HUES48 (cell line): ENCODE measurements around the gene PTPN23.

Source experiments
- H3K27ac ChIP-seq: one replicate; pipeline ENCODE4 v1.7.0; 2013; ENCODE audit warnings: low read depth, low read length, inconsistent platforms
- H3K27me3 ChIP-seq: 2 replicates; pipeline ENCODE4 v1.6.1; 2013; ENCODE audit warnings: mild to moderate bottlenecking, low read length; ENCODE audit not compliant: control insufficient read depth, insufficient read depth
- H3K36me3 ChIP-seq: 2 replicates; pipeline ENCODE4 v1.6.1; 2013; ENCODE audit warnings: low read length; ENCODE audit not compliant: control insufficient read depth, insufficient read depth
- H3K4me1 ChIP-seq: 2 replicates; pipeline ENCODE4 v1.6.1; 2013; ENCODE audit warnings: mild to moderate bottlenecking, low read length; ENCODE audit not compliant: control insufficient read depth, insufficient read depth
- H3K4me3 ChIP-seq: 2 replicates; pipeline ENCODE4 v1.5.1; 2013; ENCODE audit warnings: mild to moderate bottlenecking, low read depth, low read length
- H3K9ac ChIP-seq: 2 replicates; pipeline ENCODE4 v1.6.1; 2013; ENCODE audit warnings: mild to moderate bottlenecking, low read depth, low read length, moderate library complexity
- H3K9me3 ChIP-seq: 2 replicates; pipeline ENCODE4 v1.6.1; 2013; ENCODE audit warnings: low read length; ENCODE audit not compliant: control insufficient read depth, insufficient read depth

Gene PTPN23

GRCh38 chr3:47385796-47386195, 5.0 kb downstream of the PTPN23 start:
- Histone ChIP-seq H3K9ac (no peak overlapping the region), H3K27me3 (no peaks in the 10 kb centered on the region), H3K9me3 (no peaks in the 10 kb centered on the region), H3K4me3 (no peak overlapping the region), H3K27ac (no peak overlapping the region), H3K4me1 (0 out of 2 replicates have a peak, but pooled peaks cover 4% of the 10 kb centered on the region), H3K36me3 (peaks cover 16% of the 10 kb centered on the region)

GRCh38 chr3:47392933-47393332, 12.1 kb downstream of the PTPN23 start:
- Histone ChIP-seq H3K27me3 (no peaks in the 10 kb centered on the region), H3K9me3 (no peaks in the 10 kb centered on the region), H3K27ac (no peak overlapping the region), H3K4me1 (peaks cover 7% of the 10 kb centered on the region; the same call in 1 of the 2 replicates), H3K36me3 (peaks cover 22% of the 10 kb centered on the region), H3K4me3 (no peak overlapping the region), H3K9ac (no peak overlapping the region)

- no peaks in the 10 kb centered on the region for H3K27me3 ChIP-seq
- H3K36me3 ChIP-seq, result peaks cover 24% of the 10 kb centered on the region
- H3K27ac ChIP-seq, result no peak overlapping the region
- no peak overlapping the region for H3K9ac ChIP-seq
- H3K9me3 ChIP-seq, result no peaks in the 10 kb centered on the region
- H3K4me3 ChIP-seq, result no peak overlapping the region
- peaks cover 7% of the 10 kb centered on the region; the same call in 1 of the 2 replicates for H3K4me1 ChIP-seq
Measured at GRCh38 chr3:47394140-47394870, 13.5 kb downstream of the PTPN23 start.

- Histone ChIP-seq H3K9ac (no peak overlapping the region), H3K36me3 (peaks cover 27% of the 10 kb centered on the region), H3K27me3 (no peaks in the 10 kb centered on the region), H3K27ac (no peak overlapping the region), H3K4me3 (no peak overlapping the region), H3K9me3 (no peaks in the 10 kb centered on the region), H3K4me1 (peaks cover 7% of the 10 kb centered on the region; the same call in 1 of the 2 replicates)
Measured at GRCh38 chr3:47394881-47395280, 14.1 kb downstream of the PTPN23 start.

GRCh38 chr3:47398228-47398627, 17.4 kb downstream of the PTPN23 start:
- H3K9ac ChIP-seq, result no peak overlapping the region
- peaks cover 7% of the 10 kb centered on the region; the same call in 1 of the 2 replicates for H3K4me1 ChIP-seq
- peaks cover 26% of the 10 kb centered on the region for H3K36me3 ChIP-seq
- no peaks in the 10 kb centered on the region for H3K27me3 ChIP-seq
- no peak overlapping the region for H3K27ac ChIP-seq
- H3K4me3 ChIP-seq, result no peak overlapping the region
- no peaks in the 10 kb centered on the region for H3K9me3 ChIP-seq

GRCh38 chr3:47399016-47399415, 18.2 kb downstream of the PTPN23 start:
- Histone ChIP-seq H3K36me3 (peaks cover 26% of the 10 kb centered on the region), H3K4me3 (no peak overlapping the region), H3K27ac (no peak overlapping the region), H3K4me1 (peaks cover 4% of the 10 kb centered on the region; the same call in 1 of the 2 replicates), H3K27me3 (no peaks in the 10 kb centered on the region), H3K9ac (no peak overlapping the region), H3K9me3 (no peaks in the 10 kb centered on the region)

- no peak overlapping the region for H3K9ac ChIP-seq
- no peak overlapping the region for H3K4me3 ChIP-seq
- H3K27ac ChIP-seq, result no peak overlapping the region
- no peaks in the 10 kb centered on the region for H3K27me3 ChIP-seq
- no peaks in the 10 kb centered on the region for H3K9me3 ChIP-seq
- peaks cover 26% of the 10 kb centered on the region for H3K36me3 ChIP-seq
- no peaks in the 10 kb centered on the region for H3K4me1 ChIP-seq
Measured at GRCh38 chr3:47399531-47400270, 18.9 kb downstream of the PTPN23 start.

GRCh38 chr3:47404431-47404876, 23.6 kb downstream of the PTPN23 start:
- Histone ChIP-seq H3K27me3 (no peaks in the 10 kb centered on the region), H3K36me3 (peaks cover 42% of the 10 kb centered on the region), H3K9me3 (no peaks in the 10 kb centered on the region), H3K27ac (no peak overlapping the region), H3K4me3 (no peak overlapping the region), H3K4me1 (no peaks in the 10 kb centered on the region), H3K9ac (no peak overlapping the region)

- H3K9me3 ChIP-seq, result no peaks in the 10 kb centered on the region
- H3K27me3 ChIP-seq, result no peaks in the 10 kb centered on the region
- H3K36me3 ChIP-seq, result peaks cover 48% of the 10 kb centered on the region
- no peak overlapping the region for H3K27ac ChIP-seq
- no peak overlapping the region for H3K4me3 ChIP-seq
- H3K9ac ChIP-seq, result no peak overlapping the region
- no peaks in the 10 kb centered on the region for H3K4me1 ChIP-seq
Measured at GRCh38 chr3:47404955-47405790, 24.4 kb downstream of the PTPN23 start.

- H3K9ac ChIP-seq, result no peak overlapping the region
- H3K27me3 ChIP-seq, result no peaks in the 10 kb centered on the region
- H3K4me1 ChIP-seq, result no peaks in the 10 kb centered on the region
- H3K27ac ChIP-seq, result no peak overlapping the region
- no peak overlapping the region for H3K4me3 ChIP-seq
- no peaks in the 10 kb centered on the region for H3K9me3 ChIP-seq
- H3K36me3 ChIP-seq, result peaks cover 50% of the 10 kb centered on the region
Measured at GRCh38 chr3:47405820-47406761, 25.3 kb downstream of the PTPN23 start.
